K562 (cell line): ENCODE data around the gene ACAP2. TPM values are rescaled to one million over a fixed set of nuclear protein-coding genes. Genes with fewer than 3 reads are reported as not detected.

ENCODE experiments used
- ATF7 ChIP-seq: fragments of 450-650 bp; IDR thresholded peaks from 2 replicates; pipeline ENCODE4 v1.7.1; 2014; ENCODE audit warnings: mild to moderate bottlenecking, moderate library complexity
- CCNT2 ChIP-seq: IDR thresholded peaks from 2 replicates; pipeline ENCODE4 v1.6.1; 2011; ENCODE audit warnings: borderline replicate concordance, low read depth, mild to moderate bottlenecking, moderate library complexity, mixed read lengths, low read length; ENCODE audit not compliant: insufficient read length; ENCODE audit errors: extremely low read depth
- GABPB1 ChIP-seq: sonication (generic); formaldehyde crosslinking; IDR thresholded peaks from 2 replicates; pipeline ENCODE4 v1.8.0; 2022; ENCODE audit warnings: mild to moderate bottlenecking, missing genetic modification reagents
- MYNN ChIP-seq, 2 experiments: sonication (generic); formaldehyde crosslinking in 1 of 2; IDR thresholded peaks; 2 replicates each; pipeline versions ENCODE4 v1.5.0 to v1.6.1; 2016 to 2020; ENCODE audit warnings: antibody characterized with exemption in 1 of 2, missing genetic modification reagents in 1 of 2
- NCOA4 ChIP-seq: fragments of 450-650 bp; IDR thresholded peaks from 2 replicates; pipeline ENCODE4 v1.6.1; 2018; ENCODE audit warnings: mild to moderate bottlenecking; ENCODE audit not compliant: partially characterized antibody
- NFIX ChIP-seq: fragments of 250-450 bp; sonication (Bioruptor Pico); IDR thresholded peaks from 2 replicates; pipeline ENCODE4 v1.4.0; 2020; ENCODE audit warnings: low read depth, mild to moderate bottlenecking, moderate library complexity
- TEAD1 ChIP-seq, 2 experiments: fragments of 450-650 bp in 1 of 2; sonication (generic) in 1 of 2; formaldehyde crosslinking; IDR thresholded peaks; 2 replicates each; pipeline versions ENCODE4 v1.4.0 to v1.8.0; 2020 to 2022; ENCODE audit warnings: mild to moderate bottlenecking in 2 of 2, missing genetic modification reagents in 1 of 2
- ZC3H8 ChIP-seq: fragments of 450-650 bp; IDR thresholded peaks from 2 replicates; pipeline ENCODE4 v1.6.1; 2017
- ZFX ChIP-seq: sonication (generic); formaldehyde crosslinking; IDR thresholded peaks from 2 replicates; pipeline ENCODE4 v1.8.0; 2022; ENCODE audit warnings: mild to moderate bottlenecking, missing genetic modification reagents, moderate library complexity
- polyA plus RNA-seq, 8 experiments: library from polyadenylated mRNA; depleted of rRNA in 4 of 8; stranded (reverse) in 5 of 8; unstranded in 3 of 8; fragments of >200 nt; fragmentation: Nextera tagmentation in 2 of 8; fragmentation: Illumina TruSeq in 1 of 8; extraction: Ambion mirVana in 2 of 8; extraction: Trizol in 1 of 8; gene quantifications; 2 replicates each; pipeline versions ENCODE4 v1.2.1 to v1.2.3, GENCODE V29; 2011 to 2014; ENCODE audit warnings: inconsistent platforms in 1 of 8, missing spikeins in 1 of 8
- total RNA-seq, 7 experiments: library from RNA; depleted of rRNA in 6 of 7; stranded (reverse); fragments of >200 nt in 6 of 7; fragmentation: Illumina TruSeq in 2 of 7; extraction: Trizol in 2 of 7; gene quantifications; 2 replicates each; pipeline versions ENCODE4 v1.2.1 to v1.2.3, GENCODE V29; 2011 to 2021; ENCODE audit warnings: low replicate concordance in 1 of 7
- TF ChIP-seq, protein P1 (sequence below): fragments of 250-450 bp; sonication (Bioruptor Pico); IDR thresholded peaks from 2 replicates; pipeline ENCODE4 v1.8.0; 2021; ENCODE audit warnings: moderate library complexity, mild to moderate bottlenecking, inconsistent platforms
- TF ChIP-seq, protein P2 (sequence below), 2 experiments: fragments of 450-650 bp; IDR thresholded peaks; 2 replicates each; pipeline ENCODE4 v1.6.1; 2016
- TF ChIP-seq, protein P3 (sequence below), 2 experiments: fragments of 450-650 bp; formaldehyde crosslinking in 1 of 2; IDR thresholded peaks; 2 replicates each; pipeline versions ENCODE4 v1.4.0 to v1.6.1; 2014 to 2020; ENCODE audit warnings: mild to moderate bottlenecking in 2 of 2, borderline replicate concordance in 1 of 2, low read depth in 1 of 2
- TF ChIP-seq, protein P4 (sequence below), 2 experiments: fragments of 450-650 bp in 1 of 2; sonication (generic) in 1 of 2; formaldehyde crosslinking in 1 of 2; IDR thresholded peaks in 1 of 2; conservative IDR thresholded peaks in 1 of 2; 2 replicates each; pipeline versions ENCODE4 v1.6.1 to v1.8.1; 2016 to 2023; ENCODE audit warnings: mild to moderate bottlenecking in 2 of 2, moderate library complexity in 2 of 2, inconsistent platforms in 1 of 2, missing genetic modification reagents in 1 of 2
- TF ChIP-seq, protein P5 (sequence below): sonication (generic); formaldehyde crosslinking; IDR thresholded peaks from 2 replicates; pipeline ENCODE4 v1.5.0; 2020; ENCODE audit warnings: missing genetic modification reagents

The ACAP2 gene
- total and polyA plus RNA-seq, 9 of the 15 experiments (the other 6 are each of a cell fraction or from before 2014, with no cell fraction given): 10.6 to 52.7 (median 34.4) TPM

DNA sequence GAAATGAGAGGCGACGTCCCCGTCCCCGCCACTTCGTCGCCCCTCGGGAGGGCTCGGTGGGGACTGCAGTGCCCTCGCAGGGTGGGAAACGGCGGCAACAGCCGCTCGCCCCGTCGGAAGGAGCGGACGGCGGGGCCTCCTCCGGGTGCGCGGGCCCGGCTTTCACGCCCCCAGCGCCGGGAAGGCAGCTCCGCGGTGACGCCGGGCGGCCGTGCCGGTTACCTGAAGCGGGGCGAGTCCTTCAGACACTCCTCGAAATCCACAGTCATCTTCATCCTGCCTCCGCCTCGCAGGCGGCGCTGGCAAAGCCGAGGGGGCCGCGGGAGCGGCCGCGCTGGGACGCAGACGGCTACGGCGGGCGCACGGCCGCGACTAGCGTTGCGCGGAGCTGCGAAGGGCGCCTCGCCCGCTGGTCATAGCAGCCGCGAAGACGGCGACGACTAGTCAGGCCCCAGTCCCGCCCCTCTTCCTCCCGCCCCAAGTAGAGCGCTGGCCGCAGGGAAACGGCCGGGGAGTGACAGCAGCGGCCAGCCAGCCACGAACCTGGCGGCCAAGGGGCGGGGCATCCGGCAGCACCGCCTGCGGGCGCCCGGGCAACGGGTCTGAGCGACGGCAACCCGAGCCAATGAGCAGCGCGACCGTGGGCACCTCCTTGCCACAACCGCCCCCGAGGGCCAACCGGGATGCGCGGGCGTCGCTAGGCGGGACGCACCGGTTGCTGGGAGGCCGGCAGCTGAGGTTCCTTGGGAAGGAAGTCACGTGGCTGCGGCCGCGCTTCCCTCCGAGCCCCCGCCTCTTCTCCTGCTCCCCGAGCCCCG is at the start of gene ACAP2 (continued):
- TF ChIP-seq, protein P1, sequence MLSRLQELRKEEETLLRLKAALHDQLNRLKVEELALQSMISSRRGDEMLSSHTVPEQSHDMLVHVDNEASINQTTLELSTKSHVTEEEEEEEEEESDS (CRISPR knock-in tag): no peak
- TF ChIP-seq, protein P2, sequence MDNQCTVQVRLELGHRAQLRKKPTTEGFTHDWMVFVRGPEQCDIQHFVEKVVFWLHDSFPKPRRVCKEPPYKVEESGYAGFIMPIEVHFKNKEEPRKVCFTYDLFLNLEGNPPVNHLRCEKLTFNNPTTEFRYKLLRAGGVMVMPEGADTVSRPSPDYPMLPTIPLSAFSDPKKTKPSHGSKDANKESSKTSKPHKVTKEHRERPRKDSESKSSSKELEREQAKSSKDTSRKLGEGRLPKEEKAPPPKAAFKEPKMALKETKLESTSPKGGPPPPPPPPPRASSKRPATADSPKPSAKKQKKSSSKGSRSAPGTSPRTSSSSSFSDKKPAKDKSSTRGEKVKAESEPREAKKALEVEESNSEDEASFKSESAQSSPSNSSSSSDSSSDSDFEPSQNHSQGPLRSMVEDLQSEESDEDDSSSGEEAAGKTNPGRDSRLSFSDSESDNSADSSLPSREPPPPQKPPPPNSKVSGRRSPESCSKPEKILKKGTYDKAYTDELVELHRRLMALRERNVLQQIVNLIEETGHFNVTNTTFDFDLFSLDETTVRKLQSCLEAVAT (IDR thresholded peaks at IDR 0.05): no peak
- TF ChIP-seq MYNN (IDR thresholded peaks at IDR 0.05): no peak
- no peak for TF ChIP-seq MYNN (CRISPR knock-in tag; IDR thresholded peaks at IDR 0.05)
- TF ChIP-seq, protein P3, sequence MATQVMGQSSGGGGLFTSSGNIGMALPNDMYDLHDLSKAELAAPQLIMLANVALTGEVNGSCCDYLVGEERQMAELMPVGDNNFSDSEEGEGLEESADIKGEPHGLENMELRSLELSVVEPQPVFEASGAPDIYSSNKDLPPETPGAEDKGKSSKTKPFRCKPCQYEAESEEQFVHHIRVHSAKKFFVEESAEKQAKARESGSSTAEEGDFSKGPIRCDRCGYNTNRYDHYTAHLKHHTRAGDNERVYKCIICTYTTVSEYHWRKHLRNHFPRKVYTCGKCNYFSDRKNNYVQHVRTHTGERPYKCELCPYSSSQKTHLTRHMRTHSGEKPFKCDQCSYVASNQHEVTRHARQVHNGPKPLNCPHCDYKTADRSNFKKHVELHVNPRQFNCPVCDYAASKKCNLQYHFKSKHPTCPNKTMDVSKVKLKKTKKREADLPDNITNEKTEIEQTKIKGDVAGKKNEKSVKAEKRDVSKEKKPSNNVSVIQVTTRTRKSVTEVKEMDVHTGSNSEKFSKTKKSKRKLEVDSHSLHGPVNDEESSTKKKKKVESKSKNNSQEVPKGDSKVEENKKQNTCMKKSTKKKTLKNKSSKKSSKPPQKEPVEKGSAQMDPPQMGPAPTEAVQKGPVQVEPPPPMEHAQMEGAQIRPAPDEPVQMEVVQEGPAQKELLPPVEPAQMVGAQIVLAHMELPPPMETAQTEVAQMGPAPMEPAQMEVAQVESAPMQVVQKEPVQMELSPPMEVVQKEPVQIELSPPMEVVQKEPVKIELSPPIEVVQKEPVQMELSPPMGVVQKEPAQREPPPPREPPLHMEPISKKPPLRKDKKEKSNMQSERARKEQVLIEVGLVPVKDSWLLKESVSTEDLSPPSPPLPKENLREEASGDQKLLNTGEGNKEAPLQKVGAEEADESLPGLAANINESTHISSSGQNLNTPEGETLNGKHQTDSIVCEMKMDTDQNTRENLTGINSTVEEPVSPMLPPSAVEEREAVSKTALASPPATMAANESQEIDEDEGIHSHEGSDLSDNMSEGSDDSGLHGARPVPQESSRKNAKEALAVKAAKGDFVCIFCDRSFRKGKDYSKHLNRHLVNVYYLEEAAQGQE (IDR thresholded peaks at IDR 0.05; ENCODE audit: borderline replicate concordance): peak; percentile 65
- TF ChIP-seq, protein P3 (CRISPR knock-in tag; IDR thresholded peaks at IDR 0.05; ENCODE audit: low read depth): peak; percentile 68; the same call in 1 of the 2 replicates
- no peak for TF ChIP-seq TEAD1 (CRISPR knock-in tag; IDR thresholded peaks at IDR 0.05)
- TF ChIP-seq GABPB1 (CRISPR knock-in tag): peak; percentile 87
- no peak for TF ChIP-seq NFIX (CRISPR knock-in tag)
- peak; percentile 99 for TF ChIP-seq ZFX
- no peak for TF ChIP-seq NCOA4
- peak; percentile 85 for TF ChIP-seq ATF7
- TF ChIP-seq CCNT2: peak; percentile 82
- TF ChIP-seq, protein P4, sequence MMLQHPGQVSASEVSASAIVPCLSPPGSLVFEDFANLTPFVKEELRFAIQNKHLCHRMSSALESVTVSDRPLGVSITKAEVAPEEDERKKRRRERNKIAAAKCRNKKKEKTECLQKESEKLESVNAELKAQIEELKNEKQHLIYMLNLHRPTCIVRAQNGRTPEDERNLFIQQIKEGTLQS (IDR thresholded peaks at IDR 0.05): no peak
- TF ChIP-seq, protein P4 (CRISPR knock-in tag; conservative IDR thresholded peaks at IDR 0.05): 0 out of 2 replicates have a peak, but pooled peaks have one; percentile 66
- TF ChIP-seq, protein P5, sequence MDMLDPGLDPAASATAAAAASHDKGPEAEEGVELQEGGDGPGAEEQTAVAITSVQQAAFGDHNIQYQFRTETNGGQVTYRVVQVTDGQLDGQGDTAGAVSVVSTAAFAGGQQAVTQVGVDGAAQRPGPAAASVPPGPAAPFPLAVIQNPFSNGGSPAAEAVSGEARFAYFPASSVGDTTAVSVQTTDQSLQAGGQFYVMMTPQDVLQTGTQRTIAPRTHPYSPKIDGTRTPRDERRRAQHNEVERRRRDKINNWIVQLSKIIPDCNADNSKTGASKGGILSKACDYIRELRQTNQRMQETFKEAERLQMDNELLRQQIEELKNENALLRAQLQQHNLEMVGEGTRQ: peak; percentile 97
- TF ChIP-seq ZC3H8: no peak
